Spleen (tissue), 7 donors: Measurements from ENCODE around the gene BID.

Source experiments
- POLR2A ChIP-seq, 3 donors: fragments of 450-650 bp; IDR thresholded peaks; one replicate each; pipeline ENCODE4 v1.5.1; 2017; ENCODE audit warnings: antibody characterized with exemption in 3 of 3, mild to moderate bottlenecking in 1 of 3
- TF ChIP-seq, protein P1 (sequence below), 11 experiments: fragments of 200-600 bp in 7 of 11; fragments of 450-650 bp in 4 of 11; sonication (generic) in 4 of 11; IDR thresholded peaks in 8 of 11; conservative IDR thresholded peaks in 3 of 11; 1 replicate in 7 of 11; 2 replicates in 4 of 11; pipeline versions ENCODE4 v1.4.0 to v1.8.0; 2016 to 2021; ENCODE audit warnings: antibody characterized with exemption in 11 of 11, inconsistent platforms in 4 of 11, mild to moderate bottlenecking in 1 of 11
- donor health status: DM: no; HTN: no; CAD: no; lungs with moderate emphysema.
- donor health status: DM: no; HTN: no; CAD: no.
- donor health status: DM: no; HTN: no; CAD: no.

GRCh38 chr22:17734187-17734586, 40.1 kb downstream of the BID start:
- TF ChIP-seq, protein P1, sequence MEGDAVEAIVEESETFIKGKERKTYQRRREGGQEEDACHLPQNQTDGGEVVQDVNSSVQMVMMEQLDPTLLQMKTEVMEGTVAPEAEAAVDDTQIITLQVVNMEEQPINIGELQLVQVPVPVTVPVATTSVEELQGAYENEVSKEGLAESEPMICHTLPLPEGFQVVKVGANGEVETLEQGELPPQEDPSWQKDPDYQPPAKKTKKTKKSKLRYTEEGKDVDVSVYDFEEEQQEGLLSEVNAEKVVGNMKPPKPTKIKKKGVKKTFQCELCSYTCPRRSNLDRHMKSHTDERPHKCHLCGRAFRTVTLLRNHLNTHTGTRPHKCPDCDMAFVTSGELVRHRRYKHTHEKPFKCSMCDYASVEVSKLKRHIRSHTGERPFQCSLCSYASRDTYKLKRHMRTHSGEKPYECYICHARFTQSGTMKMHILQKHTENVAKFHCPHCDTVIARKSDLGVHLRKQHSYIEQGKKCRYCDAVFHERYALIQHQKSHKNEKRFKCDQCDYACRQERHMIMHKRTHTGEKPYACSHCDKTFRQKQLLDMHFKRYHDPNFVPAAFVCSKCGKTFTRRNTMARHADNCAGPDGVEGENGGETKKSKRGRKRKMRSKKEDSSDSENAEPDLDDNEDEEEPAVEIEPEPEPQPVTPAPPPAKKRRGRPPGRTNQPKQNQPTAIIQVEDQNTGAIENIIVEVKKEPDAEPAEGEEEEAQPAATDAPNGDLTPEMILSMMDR (IDR thresholded peaks at IDR 0.05 in 8 of 11, conservative IDR thresholded peaks at IDR 0.05 in 3 of 11), result no peak
- no peak for TF ChIP-seq POLR2A (IDR thresholded peaks at IDR 0.05)
